ENCODE measurements around the gene NRG3.

- TF ChIP-seq CTCF (IDR thresholded peaks at IDR 0.05) (no peak), POLR2A (IDR thresholded peaks at IDR 0.05; ENCODE audit: low read depth) (no peak)
Observed at GRCh38 chr10:82440775-82441174, 565.8 kb downstream of the NRG3 start.

All from esophagus muscularis mucosa (tissue), 3 donors.